HG03045 (cell line): ENCODE results near the gene MS4A4A.
"Not testable (repeated sequence)": the region's sequence is repeated elsewhere in the genome, so short reads cannot be mapped to it uniquely, and the experiment has no call there.

Experiments
- ATAC-seq: cut with Tn5 transposase; IDR thresholded peaks from one replicate; pipeline ENCODE4 v1.9.1; 2021; ENCODE audit warnings: mild to moderate bottlenecking, moderate library complexity; ENCODE audit not compliant: unreplicated experiment

Gene MS4A4A

GRCh38 chr11:60301884-60302283 is 21.4 kb downstream of the MS4A4A start:
- ATAC-seq = not testable (repeated sequence)

DNA sequence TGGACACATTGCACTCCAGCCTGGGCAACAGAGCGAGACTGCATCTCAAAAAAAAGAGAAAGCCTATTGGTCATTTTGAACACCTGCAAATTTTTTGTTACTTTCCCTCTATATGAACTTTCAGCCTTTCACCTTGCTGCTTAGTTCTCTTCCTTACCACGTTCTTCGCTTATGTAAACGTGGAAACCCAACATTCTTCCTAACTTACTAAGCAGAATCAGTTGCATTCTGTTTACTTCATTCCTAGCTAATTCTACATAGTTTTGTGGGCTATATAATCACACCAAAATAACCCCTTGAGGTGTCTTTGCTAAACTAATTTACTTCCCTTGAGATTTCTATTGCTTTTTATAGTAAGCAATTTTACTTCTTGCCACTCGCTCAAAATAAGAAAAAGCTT is 23.2 kb downstream of the MS4A4A start:
- no peak for ATAC-seq

DNA sequence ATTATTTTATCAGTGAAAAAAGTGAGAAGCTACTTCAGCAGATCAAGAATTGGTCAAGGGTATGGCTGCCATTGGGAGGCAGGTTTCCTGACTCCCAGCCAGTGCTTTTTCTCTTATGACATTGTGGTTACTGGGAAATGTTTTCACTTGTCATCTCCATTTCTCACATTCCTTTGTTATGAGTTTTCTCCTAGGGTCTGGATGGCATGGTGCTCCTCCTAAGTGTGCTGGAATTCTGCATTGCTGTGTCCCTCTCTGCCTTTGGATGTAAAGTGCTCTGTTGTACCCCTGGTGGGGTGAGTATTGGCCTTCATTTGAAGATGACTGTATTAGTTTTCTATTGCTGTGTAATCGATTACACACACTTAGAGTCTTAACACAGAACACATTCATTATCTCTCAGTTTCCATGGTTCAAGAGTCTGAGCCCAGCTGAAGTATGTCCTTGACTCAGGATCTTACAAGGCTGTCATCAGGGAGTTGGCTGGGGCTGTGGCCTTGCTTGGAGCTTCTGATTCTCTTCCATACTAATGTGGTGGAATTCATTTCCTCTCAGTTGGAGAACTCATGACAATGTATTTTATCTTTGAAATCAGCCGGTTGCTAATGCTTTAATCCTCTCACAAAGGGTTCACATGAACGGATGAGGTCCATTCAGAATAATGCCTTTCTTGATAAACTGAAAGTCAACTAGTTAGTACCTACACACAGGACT is 25.6 kb downstream of the MS4A4A start:
- ATAC-seq = no peak

GRCh38 chr11:60307507-60308195 is 27.2 kb downstream of the MS4A4A start:
- ATAC-seq = no peak

GRCh38 chr11:60310407-60310998 is 30.0 kb downstream of the MS4A4A start:
- ATAC-seq = no peak

DNA sequence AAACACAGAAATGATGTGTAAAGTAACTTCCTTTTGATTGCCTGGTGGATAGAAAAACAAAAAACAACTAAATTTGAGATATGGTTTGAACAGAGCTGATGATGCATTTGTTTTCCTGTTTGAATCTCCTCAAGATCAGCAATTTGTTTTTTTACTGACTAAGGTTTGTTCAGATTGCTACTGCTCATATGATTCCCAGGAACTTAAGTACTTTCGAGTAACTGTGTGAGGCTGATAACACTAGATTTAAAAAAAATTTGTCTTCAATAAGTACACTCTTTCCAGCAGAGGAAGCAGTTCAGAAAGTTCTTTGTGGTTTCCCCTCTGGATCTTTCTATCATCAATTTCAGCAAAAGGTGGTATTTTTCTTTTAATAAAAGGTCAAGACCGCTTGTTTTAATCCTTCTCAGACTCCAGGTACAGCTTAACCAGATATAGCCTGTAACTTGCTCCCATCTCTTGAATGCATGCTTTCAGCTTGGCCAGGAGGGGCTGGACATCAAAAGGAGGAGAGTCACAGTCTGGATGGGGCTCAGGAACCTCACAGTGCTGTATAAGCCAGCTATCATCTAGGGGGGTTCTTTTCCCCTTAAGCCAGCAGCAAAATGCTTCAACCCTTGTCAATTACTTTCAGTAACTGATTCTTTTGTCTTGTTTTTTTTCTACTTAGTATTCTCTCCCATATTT is 34.3 kb downstream of the MS4A4A start:
- no peak for ATAC-seq

- no peak for ATAC-seq
Observed at GRCh38 chr11:60315871-60316270, 35.4 kb downstream of the MS4A4A start.

GRCh38 chr11:60316317-60316716 is 35.9 kb downstream of the MS4A4A start:
- ATAC-seq = no peak

DNA sequence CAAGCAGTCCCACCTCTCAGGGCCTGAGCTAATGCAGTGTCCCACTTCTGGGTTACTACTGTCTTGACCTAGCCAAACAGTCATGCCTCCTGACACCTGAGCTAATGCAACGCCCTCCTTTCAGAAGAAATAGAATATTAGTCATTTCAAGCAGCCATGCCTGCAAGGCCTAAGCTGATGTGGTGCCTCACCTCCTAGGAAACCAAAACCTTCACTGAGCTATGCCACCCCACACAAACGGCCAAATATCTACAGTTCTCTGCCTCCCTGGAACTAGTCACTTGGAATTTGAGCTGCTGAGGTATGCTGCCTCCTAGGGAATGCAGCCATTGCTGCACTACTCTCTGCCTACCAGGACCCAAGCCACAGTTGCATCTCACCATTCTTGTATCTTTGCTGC is 38.3 kb downstream of the MS4A4A start:
- ATAC-seq = no peak

GRCh38 chr11:60321051-60321450 is 40.6 kb downstream of the MS4A4A start:
- ATAC-seq = no peak

DNA sequence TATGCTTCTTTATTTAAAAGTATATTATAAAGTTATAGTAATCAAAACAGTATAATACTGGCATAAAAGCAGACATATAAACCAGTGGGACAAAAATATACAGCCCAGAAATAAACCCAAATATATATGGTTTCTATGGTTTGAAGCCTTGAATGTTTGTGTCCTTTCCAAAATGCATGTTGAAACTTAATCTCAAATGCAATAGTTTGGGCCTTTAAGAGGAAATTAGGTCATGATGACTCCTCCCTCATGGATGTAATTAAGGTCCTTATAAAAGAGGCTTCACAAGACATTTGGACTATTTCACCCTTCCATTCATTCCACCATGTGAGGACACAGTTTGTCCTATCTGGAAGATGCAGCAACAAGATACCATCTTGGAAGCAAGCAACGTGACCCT is 46.5 kb downstream of the MS4A4A start, which contains the start of gene MS4A6E:
MS4A6E (plus strand) TSS at position 301 of the 400 bp plus-strand sequence. CDS start 7,641 bp downstream, outside the sequence.
- ATAC-seq = no peak

DNA sequence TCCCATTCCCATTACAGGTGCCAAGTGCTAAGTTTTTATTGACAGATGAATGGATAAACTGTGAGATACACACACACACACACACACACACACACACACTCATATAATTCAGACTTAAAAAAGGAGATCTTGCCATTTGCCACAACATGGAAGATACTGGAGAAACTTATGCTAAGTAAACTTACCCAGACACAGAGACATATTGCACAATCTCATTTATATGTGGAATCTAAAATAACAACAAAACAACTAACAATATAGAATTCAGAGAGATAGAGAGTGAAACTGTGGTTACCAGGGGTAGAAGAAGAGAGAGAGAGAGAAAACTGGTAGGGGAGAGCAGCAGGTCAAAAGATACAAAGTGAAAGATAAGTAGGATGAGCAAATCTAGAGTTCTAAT is 48.0 kb downstream of the MS4A4A start:
- ATAC-seq = no peak

- ATAC-seq = no peak
Observed at GRCh38 chr11:60332846-60333245, 52.4 kb downstream of the MS4A4A start.

DNA sequence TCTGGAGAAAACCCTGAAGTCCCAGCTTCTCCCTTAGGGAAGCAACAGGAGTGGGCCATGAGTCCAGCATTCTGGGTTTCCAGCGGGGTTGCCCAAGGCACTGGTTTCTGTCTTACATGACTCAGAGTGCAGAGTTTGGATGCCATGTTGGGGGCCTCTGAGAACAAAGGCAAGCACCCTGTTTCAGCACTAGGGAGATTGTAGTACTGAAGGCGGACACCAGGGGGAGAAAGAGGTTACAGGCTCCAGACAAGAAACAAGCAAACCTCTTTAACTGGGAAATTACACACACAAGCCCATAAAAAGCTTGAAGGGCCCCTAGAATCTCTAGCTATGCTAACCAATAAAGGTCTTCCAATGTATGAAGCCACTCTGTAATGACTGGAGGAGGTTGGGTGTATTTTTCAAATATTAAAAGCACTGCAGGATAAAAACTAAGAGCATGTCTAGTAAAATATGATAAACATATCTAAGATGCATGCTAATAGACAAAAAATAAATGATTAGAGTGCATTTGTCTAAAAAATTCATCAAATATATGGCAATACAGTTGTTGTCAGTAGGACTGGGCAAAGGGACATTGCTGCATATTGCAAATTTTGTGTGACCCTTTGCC is 53.6 kb downstream of the MS4A4A start:
- ATAC-seq = peak; percentile 70

DNA sequence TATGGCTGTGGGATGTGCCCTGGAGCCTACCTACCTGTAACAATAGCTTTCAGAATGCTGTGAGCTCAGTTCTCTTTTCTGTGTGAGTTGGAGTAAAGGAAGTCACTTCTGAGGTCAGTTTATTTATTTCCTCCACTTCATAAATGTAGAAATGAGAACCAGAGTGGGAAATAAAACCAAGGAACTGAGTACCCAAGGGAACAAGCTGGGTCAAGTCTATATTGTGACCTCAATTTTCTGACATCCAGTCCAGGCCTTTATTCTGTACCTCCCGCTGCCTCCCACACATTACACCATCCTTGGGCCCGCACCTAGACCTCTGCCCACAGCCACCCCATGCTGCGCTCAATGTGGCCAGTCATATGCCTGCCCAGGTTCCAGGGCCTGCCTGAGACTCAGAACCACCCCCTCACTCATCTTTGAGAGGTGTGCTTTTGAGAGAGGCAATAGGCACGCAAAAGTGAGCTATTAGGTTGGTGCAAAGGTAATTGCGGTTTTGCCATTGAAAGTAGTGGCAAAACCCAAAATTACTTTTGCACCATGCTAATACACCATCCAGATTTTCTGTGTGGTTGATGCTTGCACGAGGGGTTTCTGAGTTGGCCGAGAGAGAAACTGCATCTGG is 56.4 kb downstream of the MS4A4A start:
- no peak for ATAC-seq

- no peak for ATAC-seq
Observed at GRCh38 chr11:60338053-60338452, 57.6 kb downstream of the MS4A4A start.

- ATAC-seq = no peak
Observed at GRCh38 chr11:60339356-60339755, 58.9 kb downstream of the MS4A4A start.

- no peak for ATAC-seq
Observed at GRCh38 chr11:60343094-60343704, 62.7 kb downstream of the MS4A4A start.

DNA sequence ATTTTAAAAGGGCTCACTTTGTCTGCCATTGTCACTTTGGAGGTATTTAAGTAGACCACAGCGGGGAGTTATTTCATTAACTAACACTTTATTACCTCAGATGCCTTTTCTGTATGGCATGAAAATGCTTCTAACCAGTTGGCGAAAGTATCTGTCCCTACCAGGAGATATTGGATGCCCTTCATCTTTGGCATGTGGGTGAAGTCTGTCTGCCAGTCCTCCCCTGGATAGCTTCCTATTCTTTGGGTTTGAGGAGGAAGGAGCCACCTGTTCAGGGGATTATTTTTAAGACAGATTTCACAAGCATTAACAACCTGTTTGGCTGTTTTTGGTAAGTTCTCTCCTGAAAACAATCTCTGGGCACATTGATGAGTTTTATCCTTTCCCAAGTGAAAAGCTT is 63.7 kb downstream of the MS4A4A start:
- no peak for ATAC-seq

DNA sequence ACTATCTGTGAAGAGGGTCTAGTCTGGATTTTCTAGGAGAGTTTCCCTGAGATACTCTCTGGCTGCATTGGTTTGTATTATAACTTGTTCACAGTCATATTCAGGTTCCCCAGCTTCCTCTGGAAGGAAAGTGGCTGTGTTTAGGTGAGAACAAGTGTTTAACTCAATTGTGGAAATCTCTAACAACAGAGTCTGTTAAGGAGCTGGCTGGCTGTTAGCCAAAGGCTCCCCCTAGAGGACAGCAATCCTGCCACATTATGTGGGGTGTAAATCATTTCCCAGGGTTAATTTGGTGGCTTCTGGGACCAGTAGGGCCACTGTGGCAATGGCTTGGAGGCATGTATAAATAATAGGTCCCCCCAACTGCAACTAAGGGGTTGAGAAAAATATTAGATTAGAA is 65.0 kb downstream of the MS4A4A start:
- ATAC-seq = no peak
